A673 (cell line): ENCODE measurements around the gene EYA4. TPM values are rescaled to one million over a fixed set of nuclear protein-coding genes. Genes with fewer than 3 reads are reported as not detected.

ENCODE experiments used
- BruUV-seq: library from RNA; stranded (reverse); fragments of 400-500 nt; replicated peaks from 2 replicates; lab custom pipeline; 2021; lab: Mats Ljungman, UMichigan
- CTCF ChIA-PET: fragments of 300-600 bp; sonication (Branson Sonifier 250); formaldehyde crosslinking; loops from one replicate; lab custom pipeline; 2022; ENCODE audit warnings: antibody characterized with exemption; lab: Charles Lee
- POLR2A ChIA-PET: fragments of 300-600 bp; sonication (Branson Sonifier 250); formaldehyde crosslinking; loops from one replicate; lab custom pipeline; 2022; ENCODE audit warnings: antibody characterized with exemption; ENCODE audit not compliant: low non-redundant PET; lab: Charles Lee
- DNase-seq: peaks from one replicate; pipeline ENCODE4 v3.0.0-alpha.2; 2015; ENCODE audit warnings: low spot score
- H3K27ac ChIP-seq: fragments of 200-600 bp; sonication (generic); 2 replicates; pipeline ENCODE4 v1.5.1; 2016; ENCODE audit warnings: mixed run types, low read depth, mild to moderate bottlenecking, mixed read lengths, antibody characterized with exemption, low read length; ENCODE audit not compliant: poor library complexity, severe bottlenecking
- H3K27me3 ChIP-seq: fragments of 200-600 bp; sonication (generic); replicated peaks from 2 replicates; pipeline ENCODE4 v1.6.1; 2017; ENCODE audit warnings: mixed run types, low read depth, mild to moderate bottlenecking, mixed read lengths, antibody characterized with exemption, low read length; ENCODE audit not compliant: insufficient read depth, poor library complexity
- H3K36me3 ChIP-seq: fragments of 200-600 bp; sonication (generic); 2 replicates; pipeline ENCODE4 v1.6.1; 2016; ENCODE audit warnings: mixed run types, mild to moderate bottlenecking, mixed read lengths, antibody characterized with exemption, low read length; ENCODE audit not compliant: insufficient read depth, poor library complexity, severe bottlenecking
- H3K4me1 ChIP-seq: fragments of 200-600 bp; sonication (generic); 2 replicates; pipeline ENCODE4 v1.6.1; 2017; ENCODE audit warnings: mixed run types, mild to moderate bottlenecking, mixed read lengths, antibody characterized with exemption, low read length; ENCODE audit not compliant: insufficient read depth, poor library complexity, severe bottlenecking
- H3K4me3 ChIP-seq: fragments of 200-600 bp; sonication (generic); 2 replicates; pipeline ENCODE4 v1.5.1; 2016; ENCODE audit warnings: low read depth, mixed run types, mild to moderate bottlenecking, mixed read lengths, low read length; ENCODE audit not compliant: poor library complexity, severe bottlenecking
- H3K9me3 ChIP-seq: fragments of 200-600 bp; sonication (generic); 2 replicates; pipeline ENCODE4 v1.6.1; 2016; ENCODE audit warnings: mixed run types, low read depth, mild to moderate bottlenecking, mixed read lengths, antibody characterized with exemption, low read length; ENCODE audit not compliant: poor library complexity, severe bottlenecking
- EZH2 ChIP-seq: fragments of 200-600 bp; sonication (generic); IDR thresholded peaks from 2 replicates; pipeline ENCODE4 v1.6.1; 2017; ENCODE audit warnings: borderline replicate concordance, low read depth, mild to moderate bottlenecking, mixed read lengths, antibody characterized with exemption, low read length; ENCODE audit not compliant: poor library complexity, severe bottlenecking
- intact Hi-C: fragments of 100-400 bp; cut with micrococcal nuclease; formaldehyde crosslinking; loops from one replicate; pipeline ENCODE4 v1.10.0; 2022; ENCODE audit not compliant: unreplicated experiment
- total RNA-seq: library from RNA; stranded (reverse); gene quantifications from 2 replicates; pipeline ENCODE4 v1.2.3, GENCODE V29; 2021
- TF ChIP-seq, protein P1 (sequence below): fragments of 300-800, 200-600 bp; sonication (generic); conservative IDR thresholded peaks from 2 replicates; pipeline ENCODE4 v1.5.1; 2017; ENCODE audit warnings: low read depth, mild to moderate bottlenecking, antibody characterized with exemption, low read length, moderate library complexity, mixed read lengths

The EYA4 gene
- total RNA-seq, 1 experiment from 2014 or later, result 1.3 TPM

DNA sequence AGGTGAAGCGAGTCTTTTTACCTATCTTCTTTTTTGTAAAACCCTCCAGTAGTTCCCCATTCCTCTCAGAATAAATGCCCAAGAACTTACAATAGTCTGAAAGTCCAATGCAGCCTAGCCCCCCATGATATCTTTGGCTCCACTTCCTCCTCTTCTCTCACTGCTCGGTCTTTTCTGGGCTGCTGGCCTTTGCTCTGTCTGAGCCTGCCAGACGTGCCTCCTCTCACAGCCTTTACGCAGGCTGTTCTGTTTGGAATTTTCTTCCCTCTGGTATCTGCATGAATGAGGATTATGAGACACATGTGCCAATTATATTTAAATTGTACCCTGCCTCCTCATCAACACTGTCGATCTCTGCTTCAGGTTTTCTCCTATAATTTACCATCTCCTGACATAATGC, 174.1 kb downstream of the EYA4 start:
- BruUV-seq, result no TSS peak
- H3K27ac ChIP-seq, result no peak overlapping the region
- H3K4me3 ChIP-seq, result no peak overlapping the region
- CTCF ChIA-PET, result no interaction called here
- TF ChIP-seq, protein P1, sequence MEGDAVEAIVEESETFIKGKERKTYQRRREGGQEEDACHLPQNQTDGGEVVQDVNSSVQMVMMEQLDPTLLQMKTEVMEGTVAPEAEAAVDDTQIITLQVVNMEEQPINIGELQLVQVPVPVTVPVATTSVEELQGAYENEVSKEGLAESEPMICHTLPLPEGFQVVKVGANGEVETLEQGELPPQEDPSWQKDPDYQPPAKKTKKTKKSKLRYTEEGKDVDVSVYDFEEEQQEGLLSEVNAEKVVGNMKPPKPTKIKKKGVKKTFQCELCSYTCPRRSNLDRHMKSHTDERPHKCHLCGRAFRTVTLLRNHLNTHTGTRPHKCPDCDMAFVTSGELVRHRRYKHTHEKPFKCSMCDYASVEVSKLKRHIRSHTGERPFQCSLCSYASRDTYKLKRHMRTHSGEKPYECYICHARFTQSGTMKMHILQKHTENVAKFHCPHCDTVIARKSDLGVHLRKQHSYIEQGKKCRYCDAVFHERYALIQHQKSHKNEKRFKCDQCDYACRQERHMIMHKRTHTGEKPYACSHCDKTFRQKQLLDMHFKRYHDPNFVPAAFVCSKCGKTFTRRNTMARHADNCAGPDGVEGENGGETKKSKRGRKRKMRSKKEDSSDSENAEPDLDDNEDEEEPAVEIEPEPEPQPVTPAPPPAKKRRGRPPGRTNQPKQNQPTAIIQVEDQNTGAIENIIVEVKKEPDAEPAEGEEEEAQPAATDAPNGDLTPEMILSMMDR, result no peak
- TF ChIP-seq EZH2, result no peak
- no peak for DNase-seq
- H3K27me3 ChIP-seq, result no peaks in the 10 kb centered on the region
- peaks cover 14% of the 10 kb centered on the region for H3K4me1 ChIP-seq
- POLR2A ChIA-PET, result interaction anchor here (0.7 kb wide), 1 partner anchor 78 kb away, joined by 3 read pairs; no protein-coding TSS in a partner anchor
- no peaks in the 10 kb centered on the region for H3K36me3 ChIP-seq
- intact Hi-C loops, result no loop called here
- no peaks in the 10 kb centered on the region for H3K9me3 ChIP-seq

DNA sequence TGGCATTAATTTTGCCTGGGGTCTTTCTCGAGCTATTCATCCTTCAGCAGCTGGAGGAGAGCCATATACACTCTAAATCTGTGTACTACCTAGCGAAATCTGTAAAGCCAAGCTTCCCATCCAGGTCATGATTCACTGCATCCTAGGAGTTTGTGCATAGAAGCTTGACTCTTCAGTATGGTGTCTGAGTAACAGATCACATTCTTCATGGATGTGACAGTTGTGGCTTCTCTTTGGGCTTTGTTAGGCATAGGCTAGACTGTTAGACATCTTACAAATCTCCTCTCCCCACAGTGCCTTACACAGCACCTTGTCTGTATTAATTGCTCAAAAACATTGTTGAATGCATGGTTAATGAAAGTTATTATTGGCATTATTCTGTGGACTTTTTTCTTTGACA, 177.0 kb downstream of the EYA4 start:
- intact Hi-C loops, result no loop called here
- no peaks in the 10 kb centered on the region for H3K4me1 ChIP-seq
- CTCF ChIA-PET, result no interaction called here
- no peaks in the 10 kb centered on the region for H3K36me3 ChIP-seq
- BruUV-seq, result no TSS peak
- TF ChIP-seq EZH2, result no peak
- TF ChIP-seq, protein P1, result no peak
- H3K4me3 ChIP-seq, result no peak overlapping the region
- no peaks in the 10 kb centered on the region for H3K27me3 ChIP-seq
- no peaks in the 10 kb centered on the region for H3K9me3 ChIP-seq
- H3K27ac ChIP-seq, result no peak overlapping the region
- POLR2A ChIA-PET, result no interaction called here
- no peak for DNase-seq

DNA sequence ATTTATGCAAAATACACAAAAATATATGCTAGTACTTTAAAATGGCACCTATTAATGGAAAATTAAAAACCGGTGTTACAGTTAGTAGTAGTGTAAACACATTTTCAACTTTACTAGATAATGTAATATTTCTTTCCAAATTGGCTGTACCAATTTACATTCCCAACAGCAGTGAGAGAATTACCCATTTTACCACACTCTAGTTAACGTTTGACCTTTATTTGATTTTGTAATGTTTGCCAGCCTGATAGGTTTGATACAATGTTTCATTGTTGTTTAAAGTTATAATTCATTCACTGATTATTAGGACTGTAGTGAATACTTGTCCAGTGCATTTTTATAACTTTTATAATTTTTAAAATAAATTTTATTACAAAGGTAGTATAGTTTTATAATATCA, 182.1 kb downstream of the EYA4 start:
- no peaks in the 10 kb centered on the region for H3K9me3 ChIP-seq
- H3K27ac ChIP-seq, result no peak overlapping the region
- no peaks in the 10 kb centered on the region for H3K27me3 ChIP-seq
- intact Hi-C loops, result no loop called here
- H3K36me3 ChIP-seq, result no peaks in the 10 kb centered on the region
- ChIA-PET POLR2A (no interaction called here), CTCF (no interaction called here)
- no TSS peak for BruUV-seq
- no peaks in the 10 kb centered on the region for H3K4me1 ChIP-seq
- no peak overlapping the region for H3K4me3 ChIP-seq
- TF ChIP-seq, protein P1, result no peak
- TF ChIP-seq EZH2, result no peak
- DNase-seq, result no peak
